Activated CD4-positive, CD25-positive, alpha-beta regulatory T cell treated with anti-CD3 and anti-CD28 coated beads, Interleukin-2, amount 50 U/mL, for 16 hours (primary cell): ENCODE data around the gene ADK.
A peak's percentile ranks its signal among the peaks of the same experiment; 100 is the strongest.
"Not testable (repeated sequence)": the region's sequence is repeated elsewhere in the genome, so short reads cannot be mapped to it uniquely, and the experiment has no call there.

Experiments
- DNase-seq: peaks from one replicate; pipeline ENCODE4 v3.0.0-alpha.2; 2020; ENCODE audit warnings: low read depth, low spot score

Gene ADK

GRCh38 chr10:74145133-74145532 lies 5.9 kb upstream of the ADK start:
- no peak for DNase-seq

- DNase-seq = not testable (repeated sequence)
These were observed 4.0 kb upstream of the ADK start for GRCh38 chr10:74146980-74147379.

- peak; percentile 66 for DNase-seq
These were observed 624 bp upstream of the ADK start, which contains the start of gene AP3M1 for GRCh38 chr10:74150204-74150989. Gene AP3M1, minus strand, starts transcription at chr10:74150828. Its CDS starts 12,449 bp downstream, at chr10:74138379.

- no peak for DNase-seq
These were observed 1.1 kb downstream of the ADK start for GRCh38 chr10:74151879-74152722.

GRCh38 chr10:74153123-74153522 lies 2.1 kb downstream of the ADK start:
- DNase-seq = no peak

- DNase-seq = no peak
These were observed 2.7 kb downstream of the ADK start for GRCh38 chr10:74153676-74154075.

GRCh38 chr10:74156919-74157289 lies 5.9 kb downstream of the ADK start:
- DNase-seq = no peak

- DNase-seq = no peak
These were observed 9.0 kb downstream of the ADK start for GRCh38 chr10:74160013-74160412.

GRCh38 chr10:74163319-74164068 lies 12.5 kb downstream of the ADK start:
- DNase-seq = no peak

GRCh38 chr10:74164716-74165529 lies 13.9 kb downstream of the ADK start:
- no peak for DNase-seq

- DNase-seq = no peak
These were observed 14.5 kb downstream of the ADK start for GRCh38 chr10:74165530-74165901.

- no peak for DNase-seq
These were observed 16.4 kb downstream of the ADK start for GRCh38 chr10:74167443-74167842.

- DNase-seq = no peak
These were observed 20.6 kb downstream of the ADK start for GRCh38 chr10:74171625-74172024.

GRCh38 chr10:74174521-74174920 lies 23.5 kb downstream of the ADK start:
- no peak for DNase-seq

- DNase-seq = no peak
These were observed 24.7 kb downstream of the ADK start for GRCh38 chr10:74175510-74176379.

- peak; percentile 91 for DNase-seq
These were observed 25.5 kb downstream of the ADK start for GRCh38 chr10:74176380-74177139.

- peak; percentile 17 for DNase-seq
These were observed 26.2 kb downstream of the ADK start for GRCh38 chr10:74177140-74177677.

- DNase-seq = no peak
These were observed 27.2 kb downstream of the ADK start for GRCh38 chr10:74178042-74178791.
